GM19328 (cell line): ENCODE data around the gene ALKBH1.
"Not testable (repeated sequence)": the region's sequence is repeated elsewhere in the genome, so short reads cannot be mapped to it uniquely, and the experiment has no call there.

ENCODE experiments used
- ATAC-seq: cut with Tn5 transposase; IDR thresholded peaks from one replicate; pipeline ENCODE4 v1.9.1; 2021; ENCODE audit warnings: mild to moderate bottlenecking, moderate library complexity; ENCODE audit not compliant: unreplicated experiment

ALKBH1 gene

GRCh38 chr14:77635466-77635865 lies 72.4 kb downstream of the ALKBH1 start:
- not testable (repeated sequence) for ATAC-seq

GRCh38 chr14:77630111-77630510 lies 77.7 kb downstream of the ALKBH1 start:
- ATAC-seq, result no peak

- no peak for ATAC-seq
Observed at GRCh38 chr14:77625360-77625759, 82.5 kb downstream of the ALKBH1 start.

- no peak for ATAC-seq
Observed at GRCh38 chr14:77623201-77623600, 84.6 kb downstream of the ALKBH1 start.
